Kidney (tissue), 14 donors: Measurements from ENCODE around the gene POLR1H. TPM values are rescaled to one million over a fixed set of nuclear protein-coding genes. Genes with fewer than 3 reads are reported as not detected.

Source experiments
- DNase-seq, 5 donors: peaks; one replicate each; pipeline ENCODE4 v3.0.0-alpha.2; 2013 to 2020
- FAIRE-seq: peaks from 2 replicates; lab custom pipeline; 2012; peaks lifted over from hg19 to GRCh38; lab: Jason Lieb, UNC
- H3K27ac ChIP-seq, 2 donors: one replicate each; pipeline ENCODE4 v1.7.0; 2013; ENCODE audit warnings: low read depth in 2 of 2, low read length in 2 of 2, inconsistent platforms in 1 of 2
- H3K27me3 ChIP-seq: one replicate; pipeline ENCODE4 v1.7.1; 2013; ENCODE audit warnings: low read length, inconsistent platforms; ENCODE audit not compliant: control insufficient read depth, insufficient read depth
- H3K36me3 ChIP-seq, 3 donors: one replicate each; pipeline versions ENCODE4 v1.7.0 to v1.7.1; 2013; ENCODE audit warnings: low read length in 3 of 3, control low read depth in 1 of 3, inconsistent platforms in 1 of 3; ENCODE audit not compliant: insufficient read depth in 3 of 3, control insufficient read depth in 2 of 3
- H3K4me1 ChIP-seq, 3 donors: one replicate each; pipeline versions ENCODE4 v1.7.0 to v1.7.1; 2013; ENCODE audit warnings: low read length in 3 of 3, inconsistent platforms in 1 of 3, low read depth in 1 of 3; ENCODE audit not compliant: control insufficient read depth in 2 of 3, insufficient read depth in 2 of 3
- H3K4me3 ChIP-seq, 3 donors: one replicate each; pipeline versions ENCODE4 v1.7.0 to v1.8.1; 2013; ENCODE audit warnings: low read length in 3 of 3, control low read depth in 1 of 3, inconsistent platforms in 1 of 3
- H3K9ac ChIP-seq, 3 donors: one replicate each; pipeline versions ENCODE4 v1.7.0 to v1.7.1; 2013; ENCODE audit warnings: low read length in 3 of 3, control low read depth in 1 of 3, inconsistent platforms in 1 of 3
- H3K9me3 ChIP-seq, 3 donors: one replicate each; pipeline versions ENCODE4 v1.7.0 to v1.7.1; 2013; ENCODE audit warnings: low read length in 3 of 3, control low read depth in 1 of 3, inconsistent platforms in 1 of 3; ENCODE audit not compliant: control insufficient read depth in 2 of 3, insufficient read depth in 1 of 3
- intact Hi-C: fragments of 100-400 bp; cut with DNase I; formaldehyde crosslinking; loops from one replicate; pipeline ENCODE4 v1.11.1; 2022
- polyA plus RNA-seq: library from polyadenylated mRNA; stranded (reverse); fragments of 350-450 nt; fragmentation: Illumina TruSeq; extraction: RNeasy Lipid Tissue Mini Kit (QIAGEN cat#74804); gene quantifications from one replicate; pipeline ENCODE4 v1.2.3, GENCODE V29; 2014; ENCODE audit warnings: low read depth, low replicate concordance; ENCODE audit not compliant: insufficient read depth
- total RNA-seq: library from RNA; stranded (reverse); fragmentation: NEBNext Ultra II Directional; extraction: Animal tissue kit (Norgen Biotek cat#: 25700); gene quantifications from one replicate; pipeline ENCODE4 v1.2.1, GENCODE V29; 2021
- TF ChIP-seq, protein P1 (sequence below): IDR thresholded peaks from 3 replicates; pipeline ENCODE4 v1.5.1; 2012; ENCODE audit warnings: mild to moderate bottlenecking, moderate library complexity, borderline replicate concordance; ENCODE audit not compliant: insufficient read depth; ENCODE audit errors: extremely low read depth
- donor health status: control.
- donor health status: control.
- donor health status: control.
- donor health status: control.
- donor health status: control.
- donor health status: DM: yes; HTN: yes; CAD: no.
- donor health status: Normal renal cell carcinoma (clear cell type).

The POLR1H gene
- total and polyA plus RNA-seq, 2 donors from 2014 or later = 23.3 to 52.8 TPM

DNA sequence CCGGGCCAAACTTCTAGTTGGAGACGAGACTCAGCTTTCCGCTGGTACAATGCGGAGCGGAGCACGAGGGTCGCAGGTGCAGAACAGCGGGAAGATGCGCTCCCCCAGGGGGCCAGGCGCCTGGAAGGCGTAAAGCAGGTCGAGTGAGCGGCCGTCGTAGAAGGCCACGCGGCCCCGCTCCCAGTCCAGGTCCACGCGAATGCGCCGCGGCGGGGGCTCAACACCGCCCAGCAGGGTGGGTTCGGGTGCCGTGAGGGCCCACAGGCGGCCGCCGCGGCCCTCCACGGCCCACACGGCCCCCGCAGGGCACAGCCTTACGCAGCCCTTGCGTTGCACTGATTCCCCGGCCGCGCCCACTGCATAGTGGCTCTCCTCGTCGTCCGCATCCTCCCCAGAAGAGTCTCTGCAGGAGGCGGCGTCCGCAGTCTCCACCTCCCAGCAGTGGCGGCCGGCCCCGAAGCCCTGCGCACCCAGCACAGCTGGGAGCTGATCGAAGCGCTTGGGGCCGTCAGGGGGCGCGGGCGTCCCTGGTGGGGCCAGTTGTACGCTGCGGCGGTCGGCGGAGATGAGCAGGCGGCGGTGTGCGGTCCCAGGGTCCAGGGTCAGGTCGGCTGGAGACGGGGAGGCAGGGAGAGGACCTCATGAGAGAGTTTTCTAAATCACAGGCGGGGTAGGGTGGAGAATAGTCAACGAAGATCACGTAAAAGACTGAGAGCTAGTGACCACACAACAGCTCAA is 10.2 kb downstream of the POLR1H start:
- Histone ChIP-seq H3K4me1 (peaks cover 0 to 13% (median 3%) of the 10 kb centered on the region in 3 donors), H3K36me3 (peaks cover 0 to 5% (median 0%) of the 10 kb centered on the region in 3 donors), H3K4me3 (no peak overlapping the region), H3K9me3 (no peaks in the 10 kb centered on the region), H3K27me3 (peaks cover 30% of the 10 kb centered on the region), H3K27ac (no peak overlapping the region), H3K9ac (no peak overlapping the region)
- DNase-seq (peak; percentile 32 to 84 (median 69)), FAIRE-seq (no peak)
- intact Hi-C loops = no loop called here
- TF ChIP-seq, protein P1, sequence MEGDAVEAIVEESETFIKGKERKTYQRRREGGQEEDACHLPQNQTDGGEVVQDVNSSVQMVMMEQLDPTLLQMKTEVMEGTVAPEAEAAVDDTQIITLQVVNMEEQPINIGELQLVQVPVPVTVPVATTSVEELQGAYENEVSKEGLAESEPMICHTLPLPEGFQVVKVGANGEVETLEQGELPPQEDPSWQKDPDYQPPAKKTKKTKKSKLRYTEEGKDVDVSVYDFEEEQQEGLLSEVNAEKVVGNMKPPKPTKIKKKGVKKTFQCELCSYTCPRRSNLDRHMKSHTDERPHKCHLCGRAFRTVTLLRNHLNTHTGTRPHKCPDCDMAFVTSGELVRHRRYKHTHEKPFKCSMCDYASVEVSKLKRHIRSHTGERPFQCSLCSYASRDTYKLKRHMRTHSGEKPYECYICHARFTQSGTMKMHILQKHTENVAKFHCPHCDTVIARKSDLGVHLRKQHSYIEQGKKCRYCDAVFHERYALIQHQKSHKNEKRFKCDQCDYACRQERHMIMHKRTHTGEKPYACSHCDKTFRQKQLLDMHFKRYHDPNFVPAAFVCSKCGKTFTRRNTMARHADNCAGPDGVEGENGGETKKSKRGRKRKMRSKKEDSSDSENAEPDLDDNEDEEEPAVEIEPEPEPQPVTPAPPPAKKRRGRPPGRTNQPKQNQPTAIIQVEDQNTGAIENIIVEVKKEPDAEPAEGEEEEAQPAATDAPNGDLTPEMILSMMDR = no peak

DNA sequence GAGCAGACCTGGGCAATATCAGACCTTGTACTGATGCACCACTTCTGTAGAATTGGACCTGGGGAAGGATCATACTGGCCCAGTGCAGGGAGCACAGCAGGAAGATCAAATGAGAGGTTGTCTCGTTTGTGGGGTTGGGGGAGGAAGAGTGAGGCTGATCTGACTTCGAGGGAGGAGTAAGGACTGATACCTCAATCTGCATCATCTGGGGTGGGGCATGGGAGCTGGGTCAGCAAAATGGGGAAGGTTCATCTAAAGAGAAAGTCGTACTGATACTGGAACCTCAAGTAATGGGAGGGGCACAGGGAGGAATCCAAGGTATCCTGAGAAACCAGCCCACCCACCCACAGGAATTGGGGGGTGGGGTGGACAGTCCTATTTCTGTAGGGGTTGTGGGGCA is 10.8 kb downstream of the POLR1H start:
- DNase-seq = no peak
- FAIRE-seq = no peak
- Histone ChIP-seq H3K9ac (no peak overlapping the region), H3K9me3 (no peaks in the 10 kb centered on the region), H3K36me3 (peaks cover 0 to 5% (median 0%) of the 10 kb centered on the region in 3 donors), H3K4me3 (no peak overlapping the region), H3K27ac (no peak overlapping the region), H3K4me1 (peaks cover 0 to 10% (median 3%) of the 10 kb centered on the region in 3 donors), H3K27me3 (peaks cover 35% of the 10 kb centered on the region)
- intact Hi-C loops = no loop called here
- TF ChIP-seq, protein P1 = no peak

DNA sequence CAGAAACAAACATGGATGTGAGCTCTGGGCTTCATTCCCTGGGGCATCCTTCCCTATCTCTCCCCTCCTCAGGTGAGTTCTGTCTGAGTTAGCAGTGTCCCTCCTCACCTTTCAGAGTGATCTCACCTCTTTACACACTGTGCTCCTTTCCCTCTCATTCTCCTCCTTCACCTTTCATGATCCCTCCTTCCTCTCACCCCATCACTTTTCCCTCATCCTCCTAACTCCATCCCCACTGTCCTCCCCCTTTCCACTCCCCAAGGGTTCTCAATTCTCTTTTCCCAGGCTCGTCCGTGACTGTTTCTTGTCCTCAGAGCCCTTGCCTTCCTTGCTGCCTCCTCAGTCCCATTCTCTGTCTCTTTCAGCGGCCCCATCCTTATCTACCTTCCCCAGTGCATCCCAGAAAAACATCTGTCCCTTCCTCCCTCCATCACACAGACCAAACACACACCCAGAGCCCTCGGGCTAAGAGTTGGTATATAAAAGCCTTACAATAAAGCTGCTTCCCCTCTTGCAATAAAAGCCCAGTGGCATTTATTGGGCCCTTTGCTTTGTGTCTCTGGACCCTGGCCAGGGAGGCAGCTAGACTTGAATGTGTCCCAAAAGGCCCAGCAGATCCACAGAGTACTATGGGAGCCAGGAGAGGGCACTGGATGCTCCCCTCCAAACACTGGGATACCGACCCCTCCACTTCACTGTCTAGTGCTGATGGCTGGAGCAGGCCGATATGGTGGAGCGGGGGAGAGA is 12.6 kb downstream of the POLR1H start:
- FAIRE-seq = no peak
- TF ChIP-seq, protein P1 = no peak

More for the DNA sequence above, 12.6 kb downstream of the POLR1H start:
- H3K27me3 ChIP-seq = peaks cover 51% of the 10 kb centered on the region
- intact Hi-C loops = no loop called here
- peaks cover 0 to 8% (median 3%) of the 10 kb centered on the region in 3 donors for H3K4me1 ChIP-seq
- no peak overlapping the region for H3K9ac ChIP-seq
- no peak for DNase-seq
- H3K27ac ChIP-seq = no peak overlapping the region
- no peak overlapping the region for H3K4me3 ChIP-seq
- H3K9me3 ChIP-seq = no peaks in the 10 kb centered on the region
- peaks cover 0 to 5% (median 0%) of the 10 kb centered on the region in 3 donors for H3K36me3 ChIP-seq
